CD4-positive, CD25-positive, alpha-beta regulatory T cell (primary cell): ENCODE results near the gene TRIM24. TPM values are rescaled to one million over a fixed set of nuclear protein-coding genes. Genes with fewer than 3 reads are reported as not detected.
A peak's percentile ranks its signal among the peaks of the same experiment; 100 is the strongest.

ENCODE experiments used
- ATAC-seq, 2 donors: fragments of 150-1000 bp; cut with Tn5 transposase; one replicate each; pipeline ENCODE4 v1.10.0; 2021; ENCODE audit warnings: low read depth in 2 of 2, moderate number of reproducible peaks in 2 of 2, moderate library complexity in 1 of 2
- DNase-seq, 3 donors: peaks; one replicate each; pipeline versions ENCODE4 v3.0.0 to v3.0.0-alpha.2; 2012 to 2022; ENCODE audit warnings: mixed read lengths in 1 of 3
- H3K27ac ChIP-seq: one replicate; pipeline ENCODE4 v1.7.0; 2013; ENCODE audit warnings: mild to moderate bottlenecking, low read length; ENCODE audit not compliant: insufficient read depth, poor library complexity, severe bottlenecking
- H3K27me3 ChIP-seq: one replicate; pipeline ENCODE4 v1.7.0; 2013; ENCODE audit warnings: low read length; ENCODE audit not compliant: control insufficient read depth, insufficient read depth
- H3K36me3 ChIP-seq: one replicate; pipeline ENCODE4 v1.7.0; 2013; ENCODE audit warnings: mild to moderate bottlenecking, low read length, moderate library complexity; ENCODE audit not compliant: control insufficient read depth, insufficient read depth
- H3K4me1 ChIP-seq: 2 replicates; pipeline ENCODE4 v1.7.0; 2013; ENCODE audit warnings: mild to moderate bottlenecking, low read length; ENCODE audit not compliant: insufficient read depth, control insufficient read depth, poor library complexity, severe bottlenecking
- H3K4me3 ChIP-seq: one replicate; pipeline ENCODE4 v1.7.0; 2013; ENCODE audit warnings: low read depth, mild to moderate bottlenecking, low read length, moderate library complexity
- H3K9me3 ChIP-seq, 2 experiments: 1 replicate in 1 of 2; 2 replicates in 1 of 2; pipeline ENCODE4 v1.7.0; 2013; ENCODE audit warnings: low read length in 2 of 2, mild to moderate bottlenecking in 1 of 2, moderate library complexity in 1 of 2; ENCODE audit not compliant: control insufficient read depth in 2 of 2
- H3K27ac Mint-ChIP-seq, 3 donors: one replicate each; pipeline ENCODE4 v1.8.0; 2020 to 2022; ENCODE audit warnings: mild to moderate bottlenecking in 3 of 3, mixed read lengths in 3 of 3, moderate library complexity in 2 of 3
- H3K27me3 Mint-ChIP-seq: one replicate; pipeline ENCODE4 v1.8.0; 2022; ENCODE audit warnings: mild to moderate bottlenecking, mixed read lengths
- H3K36me3 Mint-ChIP-seq: one replicate; pipeline ENCODE4 v1.8.0; 2020; ENCODE audit warnings: mixed read lengths
- H3K4me1 Mint-ChIP-seq, 4 donors: one replicate each; pipeline ENCODE4 v1.8.0; 2020 to 2022; ENCODE audit warnings: mixed read lengths in 4 of 4, mild to moderate bottlenecking in 1 of 4
- H3K4me3 Mint-ChIP-seq, 4 donors: one replicate each; pipeline ENCODE4 v1.8.0; 2020 to 2022; ENCODE audit warnings: mild to moderate bottlenecking in 4 of 4, mixed read lengths in 4 of 4, moderate library complexity in 3 of 4
- H3K9me3 Mint-ChIP-seq, 7 donors: one replicate each; pipeline ENCODE4 v1.8.0; 2020 to 2022; ENCODE audit warnings: mixed read lengths in 7 of 7, mild to moderate bottlenecking in 3 of 7, moderate library complexity in 2 of 7
- polyA plus RNA-seq, 4 donors: library from polyadenylated mRNA; unstranded; fragments of 300-500 nt; fragmentation: Illumina TruSeq; gene quantifications; one replicate each; pipeline ENCODE4 v1.2.3, GENCODE V29; 2021
- total RNA-seq: library from RNA; stranded (reverse); gene quantifications from one replicate; pipeline ENCODE4 v1.2.3, GENCODE V29; 2022

Gene TRIM24
- total and polyA plus RNA-seq, 5 donors from 2014 or later = 5.6 to 20.5 (median 7.8) TPM

DNA sequence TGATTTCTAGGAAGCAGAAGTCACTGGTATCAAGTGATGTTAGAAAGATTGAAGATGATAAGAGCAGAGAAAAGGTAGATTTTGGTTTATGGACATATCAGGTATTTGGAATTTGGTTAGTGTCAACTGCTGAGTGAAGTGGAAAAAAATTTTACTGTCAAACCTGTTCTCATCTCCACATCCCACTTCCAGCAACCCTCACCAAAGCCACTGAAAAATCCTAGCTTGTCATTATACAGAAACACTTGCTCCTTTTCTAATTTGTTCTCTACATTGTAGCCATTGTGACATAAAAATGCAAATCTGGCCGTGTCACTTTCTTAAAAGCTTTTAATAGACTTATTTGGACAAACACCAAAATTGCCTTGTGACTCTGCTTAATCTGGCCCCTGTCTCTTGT is 54.0 kb downstream of the TRIM24 start:
- no peak overlapping the region for H3K4me3 ChIP-seq
- H3K27me3 ChIP-seq = no peaks in the 10 kb centered on the region
- peaks cover 0 to 4% (median 0%) of the 10 kb centered on the region in 7 donors for H3K9me3 Mint-ChIP-seq
- no peaks in the 10 kb centered on the region for H3K9me3 ChIP-seq
- ATAC-seq = no peak
- H3K27ac Mint-ChIP-seq = peak overlapping the region in 2 of 3 donors; percentile 8 to 43
- no peaks in the 10 kb centered on the region for H3K4me1 ChIP-seq
- no peaks in the 10 kb centered on the region for H3K27me3 Mint-ChIP-seq
- H3K4me1 Mint-ChIP-seq = peaks cover 3 to 15% (median 7%) of the 10 kb centered on the region in 4 donors
- no peak overlapping the region for H3K27ac ChIP-seq
- DNase-seq = no peak
- peaks cover 32% of the 10 kb centered on the region for H3K36me3 ChIP-seq
- no peak overlapping the region for H3K4me3 Mint-ChIP-seq
- peaks cover 66% of the 10 kb centered on the region for H3K36me3 Mint-ChIP-seq

GRCh38 chr7:138515001-138515528 is 55.0 kb downstream of the TRIM24 start:
- peaks cover 72% of the 10 kb centered on the region for H3K36me3 Mint-ChIP-seq
- Histone ChIP-seq H3K27ac (no peak overlapping the region), H3K27me3 (no peaks in the 10 kb centered on the region), H3K9me3 (no peaks in the 10 kb centered on the region), H3K4me1 (no peaks in the 10 kb centered on the region), H3K4me3 (no peak overlapping the region), H3K36me3 (peaks cover 42% of the 10 kb centered on the region)
- no peak overlapping the region for H3K4me3 Mint-ChIP-seq
- no peak for ATAC-seq
- DNase-seq = no peak
- peak overlapping the region in 1 of 3 donors; percentile 23 for H3K27ac Mint-ChIP-seq
- no peaks in the 10 kb centered on the region for H3K27me3 Mint-ChIP-seq
- H3K4me1 Mint-ChIP-seq = peaks cover 0 to 15% (median 5%) of the 10 kb centered on the region in 4 donors
- peaks cover 0 to 2% (median 0%) of the 10 kb centered on the region in 7 donors for H3K9me3 Mint-ChIP-seq

DNA sequence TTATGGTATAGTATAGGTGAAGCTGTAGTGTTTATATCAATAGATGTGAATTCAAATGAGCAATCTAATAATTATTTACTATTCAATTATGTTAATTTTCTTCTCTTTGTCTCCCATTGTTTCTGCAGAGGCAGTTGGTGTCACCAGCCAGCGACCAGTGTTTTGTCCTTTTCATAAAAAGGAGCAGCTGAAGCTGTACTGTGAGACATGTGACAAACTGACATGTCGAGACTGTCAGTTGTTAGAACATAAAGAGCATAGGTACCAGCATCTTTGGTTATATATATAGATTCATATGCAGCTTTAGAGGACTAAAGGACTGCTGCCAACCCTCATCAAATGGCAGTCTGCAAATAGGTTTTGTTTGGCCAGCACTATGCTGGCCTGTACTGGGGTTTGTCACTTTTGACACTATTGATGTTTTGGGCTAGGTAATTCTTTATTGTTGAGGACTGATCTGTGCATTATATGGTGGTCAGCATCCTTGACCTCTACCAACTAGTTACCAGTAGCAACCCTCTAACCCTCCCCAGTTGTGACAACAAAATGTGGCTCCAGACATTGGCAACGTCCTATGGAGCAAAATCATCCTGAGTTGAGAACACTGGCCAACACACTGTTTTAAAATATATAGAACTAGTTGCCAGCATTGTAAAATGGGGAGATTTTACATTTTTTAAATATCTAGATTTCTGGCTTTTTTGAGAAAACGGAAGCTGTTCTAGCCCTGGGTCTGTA is 59.2 kb downstream of the TRIM24 start:
- no peak overlapping the region for H3K27ac Mint-ChIP-seq
- no peak overlapping the region for H3K27ac ChIP-seq
- no peaks in the 10 kb centered on the region for H3K27me3 ChIP-seq
- no peak overlapping the region for H3K4me3 Mint-ChIP-seq
- peaks cover 78% of the 10 kb centered on the region for H3K36me3 Mint-ChIP-seq
- no peak for ATAC-seq
- H3K4me1 Mint-ChIP-seq = peaks cover 0 to 5% (median 2%) of the 10 kb centered on the region in 4 donors
- H3K9me3 Mint-ChIP-seq = peaks cover 0 to 15% (median 6%) of the 10 kb centered on the region in 7 donors
- no peaks in the 10 kb centered on the region for H3K4me1 ChIP-seq
- H3K4me3 ChIP-seq = no peak overlapping the region
- no peak for DNase-seq
- H3K36me3 ChIP-seq = peaks cover 51% of the 10 kb centered on the region
- H3K9me3 ChIP-seq = peaks cover 0 to 3% of the 10 kb centered on the region in 2 experiments
- no peaks in the 10 kb centered on the region for H3K27me3 Mint-ChIP-seq

- Histone ChIP-seq H3K36me3 (peaks cover 58% of the 10 kb centered on the region), H3K4me1 (no peaks in the 10 kb centered on the region), H3K27ac (no peak overlapping the region), H3K27me3 (no peaks in the 10 kb centered on the region), H3K4me3 (no peak overlapping the region), H3K9me3 (peaks cover 4 to 9% of the 10 kb centered on the region in 2 experiments)
- Mint-ChIP-seq H3K27me3 (no peaks in the 10 kb centered on the region), H3K4me1 (peaks cover 0 to 4% (median 0%) of the 10 kb centered on the region in 4 donors), H3K9me3 (peaks cover 0 to 21% (median 6%) of the 10 kb centered on the region in 7 donors), H3K4me3 (no peak overlapping the region), H3K27ac (no peak overlapping the region), H3K36me3 (peaks cover 72% of the 10 kb centered on the region)
- DNase-seq (no peak), ATAC-seq (no peak)
Measured at GRCh38 chr7:138520742-138521141, 60.7 kb downstream of the TRIM24 start.

GRCh38 chr7:138521837-138522461 is 61.9 kb downstream of the TRIM24 start:
- Mint-ChIP-seq H3K27me3 (no peaks in the 10 kb centered on the region), H3K36me3 (peaks cover 72% of the 10 kb centered on the region), H3K9me3 (peaks cover 0 to 30% (median 9%) of the 10 kb centered on the region in 7 donors), H3K4me3 (no peak overlapping the region), H3K27ac (no peak overlapping the region), H3K4me1 (peaks cover 0 to 4% (median 0%) of the 10 kb centered on the region in 4 donors)
- no peak for ATAC-seq
- Histone ChIP-seq H3K27ac (no peak overlapping the region), H3K9me3 (peaks cover 15 to 18% of the 10 kb centered on the region in 2 experiments), H3K4me1 (no peaks in the 10 kb centered on the region), H3K27me3 (no peaks in the 10 kb centered on the region), H3K4me3 (no peak overlapping the region), H3K36me3 (peaks cover 69% of the 10 kb centered on the region)
- DNase-seq = no peak

- peaks cover 69% of the 10 kb centered on the region for H3K36me3 Mint-ChIP-seq
Measured at GRCh38 chr7:138524259-138524658, 64.2 kb downstream of the TRIM24 start.

DNA sequence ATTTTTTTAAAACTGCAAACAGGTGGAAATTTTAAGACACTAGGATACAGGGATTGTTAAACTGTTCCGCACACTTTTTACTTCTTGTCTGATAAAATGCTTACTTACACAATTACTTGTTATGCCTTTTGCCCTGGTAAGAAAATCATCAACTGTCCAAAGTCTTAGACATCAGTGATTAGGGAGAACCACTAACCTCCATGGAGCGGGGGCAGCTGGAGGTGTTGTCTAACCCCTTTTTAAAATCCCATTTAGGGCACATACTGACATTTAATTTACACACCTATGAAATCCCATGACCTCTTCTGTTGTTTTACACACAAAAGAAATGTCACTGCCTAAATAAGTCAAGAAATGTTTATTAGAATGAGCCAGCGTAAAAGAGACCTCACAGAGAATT is 65.7 kb downstream of the TRIM24 start:
- H3K36me3 Mint-ChIP-seq = peaks cover 66% of the 10 kb centered on the region
- H3K27ac ChIP-seq = no peak overlapping the region
- peaks cover 69% of the 10 kb centered on the region for H3K36me3 ChIP-seq
- no peak overlapping the region for H3K27ac Mint-ChIP-seq
- H3K4me1 Mint-ChIP-seq = no peaks in the 10 kb centered on the region
- no peak overlapping the region for H3K4me3 Mint-ChIP-seq
- no peaks in the 10 kb centered on the region for H3K4me1 ChIP-seq
- no peak for DNase-seq
- H3K27me3 ChIP-seq = no peaks in the 10 kb centered on the region
- no peak overlapping the region for H3K4me3 ChIP-seq
- H3K9me3 Mint-ChIP-seq = peaks cover 0 to 46% (median 12%) of the 10 kb centered on the region in 7 donors
- no peak for ATAC-seq
- H3K9me3 ChIP-seq = peaks cover 34 to 49% of the 10 kb centered on the region in 2 experiments
- no peaks in the 10 kb centered on the region for H3K27me3 Mint-ChIP-seq

More at GRCh38 chr7:138524259-138524658, 64.2 kb downstream of the TRIM24 start:
- Mint-ChIP-seq H3K27ac (no peak overlapping the region), H3K4me1 (no peaks in the 10 kb centered on the region), H3K9me3 (peaks cover 0 to 42% (median 12%) of the 10 kb centered on the region in 7 donors), H3K27me3 (no peaks in the 10 kb centered on the region), H3K4me3 (no peak overlapping the region)
- Histone ChIP-seq H3K27ac (no peak overlapping the region), H3K27me3 (no peaks in the 10 kb centered on the region), H3K4me3 (no peak overlapping the region), H3K4me1 (no peaks in the 10 kb centered on the region), H3K36me3 (peaks cover 76% of the 10 kb centered on the region), H3K9me3 (peaks cover 32 to 37% of the 10 kb centered on the region in 2 experiments)
- DNase-seq (no peak), ATAC-seq (no peak)
